AG08395 (cell line): ENCODE measurements around the gene EVA1C.
"Not testable (repeated sequence)": the region's sequence is repeated elsewhere in the genome, so short reads cannot be mapped to it uniquely, and the experiment has no call there.

Experiments used
- DNase-seq: peaks from one replicate; pipeline ENCODE4 v3.0.0; 2012; ENCODE audit warnings: mixed read lengths, low spot score

Gene EVA1C

GRCh38 chr21:32530809-32531208 lies 118.3 kb downstream of the EVA1C start:
- not testable (repeated sequence) for DNase-seq

GRCh38 chr21:32531561-32531960 lies 119.1 kb downstream of the EVA1C start:
- not testable (repeated sequence) for DNase-seq

- no peak for DNase-seq
These were observed 120.1 kb downstream of the EVA1C start for GRCh38 chr21:32532636-32533035.

GRCh38 chr21:32533053-32533452 lies 120.5 kb downstream of the EVA1C start:
- DNase-seq = no peak

- no peak for DNase-seq
These were observed 121.1 kb downstream of the EVA1C start for GRCh38 chr21:32533611-32534010.

GRCh38 chr21:32534113-32534512 lies 121.6 kb downstream of the EVA1C start:
- no peak for DNase-seq

GRCh38 chr21:32535612-32536011 lies 123.1 kb downstream of the EVA1C start:
- no peak for DNase-seq

GRCh38 chr21:32537569-32537881 lies 125.0 kb downstream of the EVA1C start:
- no peak for DNase-seq

GRCh38 chr21:32538147-32538792 lies 125.8 kb downstream of the EVA1C start:
- DNase-seq = no peak

GRCh38 chr21:32539378-32539777 lies 126.9 kb downstream of the EVA1C start:
- no peak for DNase-seq

- DNase-seq = not testable (repeated sequence)
These were observed 130.6 kb downstream of the EVA1C start for GRCh38 chr21:32543056-32543455.

GRCh38 chr21:32543975-32544374 lies 131.5 kb downstream of the EVA1C start:
- DNase-seq = no peak

GRCh38 chr21:32544697-32545096 lies 132.2 kb downstream of the EVA1C start:
- no peak for DNase-seq

- peak; percentile 35 for DNase-seq
These were observed 133.5 kb downstream of the EVA1C start for GRCh38 chr21:32545948-32546441.

GRCh38 chr21:32547018-32547417 lies 134.5 kb downstream of the EVA1C start:
- no peak for DNase-seq

GRCh38 chr21:32548978-32549377 lies 136.5 kb downstream of the EVA1C start:
- no peak for DNase-seq

GRCh38 chr21:32549440-32549839 lies 136.9 kb downstream of the EVA1C start:
- no peak for DNase-seq

- DNase-seq = no peak
These were observed 137.4 kb downstream of the EVA1C start for GRCh38 chr21:32549886-32550285.

- no peak for DNase-seq
These were observed 142.5 kb downstream of the EVA1C start for GRCh38 chr21:32554832-32555638.

GRCh38 chr21:32558106-32558505 lies 145.6 kb downstream of the EVA1C start:
- no peak for DNase-seq

GRCh38 chr21:32559006-32559610 lies 146.6 kb downstream of the EVA1C start:
- no peak for DNase-seq

GRCh38 chr21:32560896-32561295 lies 148.4 kb downstream of the EVA1C start:
- no peak for DNase-seq

GRCh38 chr21:32561476-32561875 lies 149.0 kb downstream of the EVA1C start:
- DNase-seq = not testable (repeated sequence)
